ENCODE results near the gene E4F1.

Gene E4F1

GRCh38 chr16:2275476-2276367, 52.3 kb downstream of the E4F1 start:
- ChIA-PET CTCF (no interaction called here), POLR2A (ENCODE audit: low non-redundant PET) (no interaction called here)
- DNase-seq (ENCODE audit: low spot score), result no peak
- no peak overlapping the region for H3K27ac ChIP-seq
- TF ChIP-seq, protein P1, sequence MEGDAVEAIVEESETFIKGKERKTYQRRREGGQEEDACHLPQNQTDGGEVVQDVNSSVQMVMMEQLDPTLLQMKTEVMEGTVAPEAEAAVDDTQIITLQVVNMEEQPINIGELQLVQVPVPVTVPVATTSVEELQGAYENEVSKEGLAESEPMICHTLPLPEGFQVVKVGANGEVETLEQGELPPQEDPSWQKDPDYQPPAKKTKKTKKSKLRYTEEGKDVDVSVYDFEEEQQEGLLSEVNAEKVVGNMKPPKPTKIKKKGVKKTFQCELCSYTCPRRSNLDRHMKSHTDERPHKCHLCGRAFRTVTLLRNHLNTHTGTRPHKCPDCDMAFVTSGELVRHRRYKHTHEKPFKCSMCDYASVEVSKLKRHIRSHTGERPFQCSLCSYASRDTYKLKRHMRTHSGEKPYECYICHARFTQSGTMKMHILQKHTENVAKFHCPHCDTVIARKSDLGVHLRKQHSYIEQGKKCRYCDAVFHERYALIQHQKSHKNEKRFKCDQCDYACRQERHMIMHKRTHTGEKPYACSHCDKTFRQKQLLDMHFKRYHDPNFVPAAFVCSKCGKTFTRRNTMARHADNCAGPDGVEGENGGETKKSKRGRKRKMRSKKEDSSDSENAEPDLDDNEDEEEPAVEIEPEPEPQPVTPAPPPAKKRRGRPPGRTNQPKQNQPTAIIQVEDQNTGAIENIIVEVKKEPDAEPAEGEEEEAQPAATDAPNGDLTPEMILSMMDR (conservative IDR thresholded peaks at IDR 0.05; ENCODE audit: low read depth), result no peak

GRCh38 chr16:2276368-2277195, 53.2 kb downstream of the E4F1 start:
- no peak overlapping the region for H3K27ac ChIP-seq
- no peak for DNase-seq (ENCODE audit: low spot score)
- ChIA-PET POLR2A (ENCODE audit: low non-redundant PET) (no interaction called here), CTCF (no interaction called here)
- TF ChIP-seq, protein P1 (conservative IDR thresholded peaks at IDR 0.05; ENCODE audit: low read depth), result no peak

GRCh38 chr16:2277466-2278271, 54.3 kb downstream of the E4F1 start:
- no peak for DNase-seq (ENCODE audit: low spot score)
- POLR2A ChIA-PET (ENCODE audit: low non-redundant PET), result no interaction called here

DNA sequence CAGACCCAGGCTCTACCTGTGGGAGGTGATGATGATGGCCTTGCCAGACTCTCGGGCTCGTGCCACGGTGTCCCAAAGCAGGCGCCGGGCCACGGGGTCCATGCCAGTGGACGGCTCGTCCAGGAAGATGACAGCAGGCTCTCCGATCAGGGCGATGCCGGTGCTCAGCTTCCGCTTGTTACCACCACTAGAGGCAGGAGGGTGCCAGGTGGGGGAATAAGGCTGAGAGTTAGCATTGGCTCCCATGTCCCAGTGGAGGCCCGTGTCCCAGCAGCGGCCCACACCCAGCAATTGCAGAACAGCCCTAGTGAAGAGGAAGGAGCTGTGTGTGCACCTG, 54.8 kb downstream of the E4F1 start:
- H3K27ac ChIP-seq, result no peak overlapping the region
- CTCF ChIA-PET, result interaction anchor here (0.6 to 0.7 kb wide), 4 partner anchors 9 to 696 kb away, joined by 3 to 4 read pairs (median 3); no protein-coding TSS in a partner anchor
- no peak for DNase-seq (ENCODE audit: low spot score)
- POLR2A ChIA-PET (ENCODE audit: low non-redundant PET), result no interaction called here
- TF ChIP-seq, protein P1 (conservative IDR thresholded peaks at IDR 0.05; ENCODE audit: low read depth), result no peak

More at GRCh38 chr16:2277466-2278271, 54.3 kb downstream of the E4F1 start:
- TF ChIP-seq, protein P1 (conservative IDR thresholded peaks at IDR 0.05; ENCODE audit: low read depth), result no peak
- CTCF ChIA-PET, result interaction anchor here (0.7 kb wide), 2 partner anchors 69 to 695 kb away, joined by 3 read pairs; no protein-coding TSS in a partner anchor
- no peak overlapping the region for H3K27ac ChIP-seq

DNA sequence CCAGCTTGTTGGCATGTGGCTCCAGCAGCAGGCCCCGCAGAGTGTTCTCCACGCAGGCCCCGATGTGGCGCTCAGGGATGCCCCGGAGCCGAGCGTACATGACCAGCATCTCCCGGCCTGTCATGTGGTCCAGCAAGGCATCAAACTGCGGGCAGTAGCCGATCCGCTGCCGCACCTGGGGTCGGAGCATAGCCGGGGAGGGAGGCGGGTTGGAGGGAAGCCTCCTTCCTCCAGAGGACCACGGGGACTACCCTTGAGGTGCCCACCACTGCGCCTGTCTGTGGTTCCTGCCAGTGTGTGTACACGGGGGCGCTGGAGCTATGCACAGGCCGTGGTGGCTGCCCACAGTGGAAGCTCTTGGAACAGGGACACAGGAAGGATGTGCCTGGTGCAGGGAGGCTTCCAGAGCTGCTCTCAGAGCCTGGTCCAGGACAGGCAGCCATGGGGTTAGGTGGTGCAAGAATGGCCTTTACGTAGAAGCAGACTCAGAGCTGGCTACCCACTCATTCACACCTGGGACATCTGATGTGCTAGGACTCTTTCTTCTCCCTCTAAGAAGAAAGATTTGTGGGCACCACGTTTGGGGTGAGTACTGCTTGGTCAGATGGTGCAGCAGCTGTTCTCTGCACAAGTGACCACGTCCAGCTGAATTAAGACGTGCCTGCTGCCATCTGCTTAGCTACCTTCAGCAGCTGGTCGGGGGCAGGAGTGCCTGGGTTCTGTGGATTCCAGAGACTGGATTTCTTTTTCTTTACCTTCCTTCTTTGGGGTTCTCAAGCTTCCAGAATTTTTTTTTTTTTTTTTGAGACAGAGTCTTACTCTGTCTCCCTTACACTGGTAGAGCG, 55.8 kb downstream of the E4F1 start:
- DNase-seq (ENCODE audit: low spot score), result no peak
- TF ChIP-seq, protein P1 (conservative IDR thresholded peaks at IDR 0.05; ENCODE audit: low read depth), result no peak
- ChIA-PET CTCF (interaction anchor here (0.6 to 0.7 kb wide), 5 partner anchors 10 to 814 kb away, joined by 3 to 4 read pairs (median 4); no protein-coding TSS in a partner anchor), POLR2A (ENCODE audit: low non-redundant PET) (interaction anchor here (0.6 kb wide), 1 partner anchor 36 kb away, joined by 6 read pairs; no protein-coding TSS in a partner anchor)
- no peak overlapping the region for H3K27ac ChIP-seq
